Measurements from ENCODE around the gene HBB.
"Not testable (repeated sequence)": the region's sequence is repeated elsewhere in the genome, so short reads cannot be mapped to it uniquely, and the experiment has no call there.

Gene HBB

GRCh38 chr11:5226732-5227310 is at the start of gene HBB:
Gene HBB (minus strand): TSS chr11:5227071. CDS start chr11:5227021, 50 bp downstream.
- no peak for DNase-seq

GRCh38 chr11:5275369-5276110 is 48.7 kb upstream of the HBB start:
- no peak for DNase-seq

GRCh38 chr11:5274395-5274794 is 47.5 kb upstream of the HBB start:
- no peak for DNase-seq

- DNase-seq: no peak
Observed at GRCh38 chr11:5272395-5273017, 45.6 kb upstream of the HBB start.

GRCh38 chr11:5269715-5270147 is 42.9 kb upstream of the HBB start, which contains the start of gene HBE1:
Gene HBE1 (minus strand): TSS chr11:5269945. CDS start chr11:5269890, 55 bp downstream.
- no peak for DNase-seq

GRCh38 chr11:5267033-5267563 is 40.2 kb upstream of the HBB start:
- DNase-seq: no peak

- DNase-seq: no peak
Observed at GRCh38 chr11:5266609-5267008, 39.7 kb upstream of the HBB start.

- no peak for DNase-seq
Observed at GRCh38 chr11:5265832-5266231, 39.0 kb upstream of the HBB start.

- DNase-seq: no peak
Observed at GRCh38 chr11:5258543-5259262, 31.8 kb upstream of the HBB start.

- no peak for DNase-seq
Observed at GRCh38 chr11:5257296-5257695, 30.4 kb upstream of the HBB start.

GRCh38 chr11:5254646-5255413 is 28.0 kb upstream of the HBB start, which contains the start of gene HBG2:
Gene HBG2 (minus strand): TSS chr11:5254781. CDS start chr11:5254728, 53 bp downstream.
- DNase-seq: not testable (repeated sequence)

GRCh38 chr11:5254023-5254422 is 27.2 kb upstream of the HBB start:
- not testable (repeated sequence) for DNase-seq

- not testable (repeated sequence) for DNase-seq
Observed at GRCh38 chr11:5253440-5253839, 26.6 kb upstream of the HBB start.

- no peak for DNase-seq
Observed at GRCh38 chr11:5252919-5253265, 26.0 kb upstream of the HBB start.

GRCh38 chr11:5252192-5252918 is 25.5 kb upstream of the HBB start:
- no peak for DNase-seq

- DNase-seq: no peak
Observed at GRCh38 chr11:5251746-5252145, 24.9 kb upstream of the HBB start.

- DNase-seq: no peak
Observed at GRCh38 chr11:5250543-5251204, 23.8 kb upstream of the HBB start.

- DNase-seq: not testable (repeated sequence)
Observed at GRCh38 chr11:5249807-5250396, 23.0 kb upstream of the HBB start, which contains the start of gene HBG1. Gene HBG1 (minus strand): TSS chr11:5249857. CDS start chr11:5249804, 53 bp downstream.

GRCh38 chr11:5248498-5248897 is 21.6 kb upstream of the HBB start:
- DNase-seq: not testable (repeated sequence)

- DNase-seq: no peak
Observed at GRCh38 chr11:5247472-5248192, 20.8 kb upstream of the HBB start.

Data from NCI-H69 (cell line).